H9 (cell line): Measurements from ENCODE around the gene MUC22. TPM values are rescaled to one million over a fixed set of nuclear protein-coding genes. Genes with fewer than 3 reads are reported as not detected.
"Not testable (repeated sequence)": the region's sequence is repeated elsewhere in the genome, so short reads cannot be mapped to it uniquely, and the experiment has no call there.

ENCODE experiments used
- DNase-seq: peaks from one replicate; pipeline ENCODE4 v3.0.0-alpha.2; 2017
- H2AFZ ChIP-seq: one replicate; pipeline ENCODE4 v1.6.1; 2013; ENCODE audit warnings: mild to moderate bottlenecking, low read length, control low read depth, moderate library complexity
- H2AK5ac ChIP-seq: 2 replicates; pipeline ENCODE4 v1.6.1; 2013; ENCODE audit warnings: low read length, control low read depth, mixed read lengths; ENCODE audit not compliant: insufficient read length
- H2BK120ac ChIP-seq: one replicate; pipeline ENCODE4 v1.6.1; 2013; ENCODE audit warnings: low read depth, mild to moderate bottlenecking, low read length, control low read depth, inconsistent platforms; ENCODE audit not compliant: poor library complexity, severe bottlenecking
- H2BK12ac ChIP-seq: 2 replicates; pipeline ENCODE4 v1.6.1; 2013; ENCODE audit warnings: low read length, control low read depth, mixed read lengths, low read depth; ENCODE audit not compliant: insufficient read length
- H2BK15ac ChIP-seq: 2 replicates; pipeline ENCODE4 v1.6.1; 2013; ENCODE audit warnings: low read depth, low read length, control low read depth
- H2BK20ac ChIP-seq: one replicate; pipeline ENCODE4 v1.6.1; 2013; ENCODE audit warnings: low read depth, mild to moderate bottlenecking, low read length, control low read depth, inconsistent platforms; ENCODE audit not compliant: poor library complexity, severe bottlenecking
- H2BK5ac ChIP-seq: 2 replicates; pipeline ENCODE4 v1.6.1; 2013; ENCODE audit warnings: low read length, control low read depth, mixed read lengths; ENCODE audit not compliant: insufficient read length
- H3K14ac ChIP-seq: 2 replicates; pipeline ENCODE4 v1.6.1; 2013; ENCODE audit warnings: low read length, control low read depth; ENCODE audit not compliant: insufficient read depth
- H3K18ac ChIP-seq: 2 replicates; pipeline ENCODE4 v1.6.1; 2013; ENCODE audit warnings: low read depth, mild to moderate bottlenecking, mixed read lengths, low read length, control low read depth; ENCODE audit not compliant: insufficient read length
- H3K23ac ChIP-seq: 2 replicates; pipeline ENCODE4 v1.6.1; 2013; ENCODE audit warnings: low read length, control low read depth, mixed read lengths, low read depth; ENCODE audit not compliant: insufficient read length
- H3K23me2 ChIP-seq: 2 replicates; pipeline ENCODE4 v1.6.1; 2013; ENCODE audit warnings: low read depth, mild to moderate bottlenecking, mixed read lengths, low read length, control low read depth; ENCODE audit not compliant: insufficient read length, poor library complexity, severe bottlenecking
- H3K27ac ChIP-seq: 2 replicates; pipeline ENCODE4 v1.5.1; 2013; ENCODE audit warnings: low read length, control low read depth, mixed read lengths, low read depth; ENCODE audit not compliant: insufficient read length
- H3K27me3 ChIP-seq: 2 replicates; pipeline ENCODE4 v1.6.1; 2013; ENCODE audit warnings: low read length, control low read depth, inconsistent platforms; ENCODE audit not compliant: insufficient read depth
- H3K4ac ChIP-seq: 2 replicates; pipeline ENCODE4 v1.6.1; 2013; ENCODE audit warnings: low read depth, mild to moderate bottlenecking, control low read depth, inconsistent platforms, low read length, moderate library complexity
- H3K4me1 ChIP-seq: 2 replicates; pipeline ENCODE4 v1.6.1; 2013; ENCODE audit warnings: low read length, control low read depth, inconsistent platforms; ENCODE audit not compliant: insufficient read depth
- H3K4me2 ChIP-seq: 2 replicates; pipeline ENCODE4 v1.6.1; 2013; ENCODE audit warnings: low read length, control low read depth, mixed read lengths; ENCODE audit not compliant: insufficient read length, insufficient read depth
- H3K56ac ChIP-seq: 2 replicates; pipeline ENCODE4 v1.6.1; 2013; ENCODE audit warnings: low read depth, mild to moderate bottlenecking, mixed read lengths, low read length, control low read depth; ENCODE audit not compliant: insufficient read length
- H3K79me1 ChIP-seq: 2 replicates; pipeline ENCODE4 v1.6.1; 2013; ENCODE audit warnings: low read depth, mild to moderate bottlenecking, moderate library complexity, low read length, control low read depth, inconsistent platforms; ENCODE audit not compliant: insufficient read depth, poor library complexity, severe bottlenecking
- H3K79me2 ChIP-seq: 2 replicates; pipeline ENCODE4 v1.6.1; 2013; ENCODE audit warnings: low read length, control low read depth, inconsistent platforms; ENCODE audit not compliant: insufficient read depth
- H3K9ac ChIP-seq: 2 replicates; pipeline ENCODE4 v1.6.1; 2013; ENCODE audit warnings: low read length, control low read depth, mixed read lengths; ENCODE audit not compliant: insufficient read length; ENCODE audit errors: extremely low read depth
- H3K9me3 ChIP-seq: one replicate; pipeline ENCODE4 v1.6.1; 2013; ENCODE audit warnings: low read depth, low read length, inconsistent platforms; ENCODE audit not compliant: control insufficient read depth
- H3T11ph ChIP-seq: one replicate; pipeline ENCODE4 v1.6.1; 2013; ENCODE audit warnings: mild to moderate bottlenecking, low read length, control low read depth, inconsistent platforms
- H4K20me1 ChIP-seq: one replicate; pipeline ENCODE4 v1.6.1; 2013; ENCODE audit not compliant: control insufficient read depth, insufficient read length, insufficient read depth
- H4K5ac ChIP-seq: 2 replicates; pipeline ENCODE4 v1.6.1; 2013; ENCODE audit warnings: low read depth, mild to moderate bottlenecking, mixed read lengths, low read length, control low read depth; ENCODE audit not compliant: insufficient read length
- H4K8ac ChIP-seq: replicated peaks from 2 replicates; pipeline ENCODE4 v1.6.1; 2013; ENCODE audit warnings: low read length, control low read depth, mixed read lengths, low read depth; ENCODE audit not compliant: insufficient read length
- H4K91ac ChIP-seq: 2 replicates; pipeline ENCODE4 v1.6.1; 2013; ENCODE audit warnings: low read depth, mild to moderate bottlenecking, moderate library complexity, mixed read lengths, low read length, control low read depth; ENCODE audit not compliant: insufficient read length
- H3K27ac Mint-ChIP-seq, 3 experiments: 2 replicates in 2 of 3; 3 replicates in 1 of 3; pipeline ENCODE4 v1.8.0; 2020 to 2021; ENCODE audit warnings: mixed read lengths in 3 of 3, mild to moderate bottlenecking in 1 of 3, moderate library complexity in 1 of 3
- H3K27me3 Mint-ChIP-seq: 2 replicates; pipeline ENCODE4 v1.8.0; 2021; ENCODE audit warnings: low read depth, mild to moderate bottlenecking, moderate library complexity, mixed read lengths
- H3K36me3 Mint-ChIP-seq, 3 experiments: 2 replicates in 2 of 3; 3 replicates in 1 of 3; pipeline ENCODE4 v1.8.0; 2020 to 2021; ENCODE audit warnings: low read depth in 3 of 3, mixed read lengths in 3 of 3; ENCODE audit not compliant: insufficient read depth in 1 of 3
- H3K4me1 Mint-ChIP-seq, 2 experiments: 2 replicates each; pipeline ENCODE4 v1.8.0; 2020; ENCODE audit warnings: mixed read lengths in 2 of 2
- H3K4me3 Mint-ChIP-seq, 2 experiments: 2 replicates in 1 of 2; 3 replicates in 1 of 2; pipeline ENCODE4 v1.8.0; 2020 to 2021; ENCODE audit warnings: mild to moderate bottlenecking in 2 of 2, mixed read lengths in 2 of 2, moderate library complexity in 1 of 2
- H3K9me3 Mint-ChIP-seq, 2 experiments: 2 replicates in 1 of 2; 3 replicates in 1 of 2; pipeline ENCODE4 v1.8.0; 2020; ENCODE audit warnings: mild to moderate bottlenecking in 2 of 2, mixed read lengths in 2 of 2, moderate library complexity in 1 of 2
- CTCF ChIP-seq: fragments of 200-600 bp; sonication (generic); conservative IDR thresholded peaks from 3 replicates; pipeline ENCODE4 v1.8.0; 2021; ENCODE audit warnings: antibody characterized with exemption, mild to moderate bottlenecking
- WGBS: extraction: QIAGEN DNeasy Blood & Tissue Kit; methylation state at CpG from one replicate; pipeline ENCODE4 v1.1.7; 2013; ENCODE audit warnings: missing lambda C conversion rate, low lambda C conversion rate, mixed read lengths; ENCODE audit not compliant: insufficient read length; ENCODE audit errors: extremely low coverage; 5-methylcytosine and 5-hydroxymethylcytosine counted together
- total RNA-seq: library from RNA; stranded (reverse); gene quantifications from 2 replicates; pipeline ENCODE4 v1.2.1, GENCODE V29; 2021

MUC22 gene
- total RNA-seq, 1 experiment from 2014 or later, result not detected

GRCh38 chr6:30998785-30999184 is 11.5 kb upstream of the MUC22 start:
- Histone ChIP-seq H3K79me1 (no peaks in the 10 kb centered on the region), H4K5ac (no peak overlapping the region), H2BK120ac (no peak overlapping the region), H3K79me2 (no peaks in the 10 kb centered on the region), H4K8ac (no peak overlapping the region), H2BK15ac (no peak overlapping the region), H4K20me1 (no peaks in the 10 kb centered on the region), H3K4me2 (no peak overlapping the region), H3K23ac (no peak overlapping the region), H2BK5ac (no peak overlapping the region), H3K18ac (no peak overlapping the region), H3K56ac (no peak overlapping the region), H2BK12ac (no peak overlapping the region), H3K9me3 (no peaks in the 10 kb centered on the region), H3K27ac (no peak overlapping the region), H3K14ac (no peak overlapping the region), H3K4me1 (no peaks in the 10 kb centered on the region), H2BK20ac (no peak overlapping the region), H3T11ph (no peak overlapping the region), H3K27me3 (no peaks in the 10 kb centered on the region), H2AFZ (no peak overlapping the region), H3K23me2 (no peaks in the 10 kb centered on the region), H2AK5ac (no peak overlapping the region), H3K9ac (no peak overlapping the region), H4K91ac (no peak overlapping the region), H3K4ac (no peak overlapping the region)
- Mint-ChIP-seq H3K4me3 (no peak overlapping the region), H3K4me1 (no peaks in the 10 kb centered on the region), H3K36me3 (peaks cover 2 to 6% (median 5%) of the 10 kb centered on the region in 3 experiments; a peak in 6 of 7 replicates), H3K27me3 (peaks cover 2% of the 10 kb centered on the region), H3K27ac (no peak overlapping the region), H3K9me3 (peaks cover 11 to 17% of the 10 kb centered on the region in 2 experiments)
- DNase-seq, result no peak
- WGBS, result no CpG with 5 or more reads among the region's 5 CpGs
- TF ChIP-seq CTCF, result no peak

GRCh38 chr6:31000067-31000860 is 10.0 kb upstream of the MUC22 start:
- not testable (repeated sequence) for H3K27me3 ChIP-seq, H4K5ac ChIP-seq, H3K9me3 ChIP-seq, H4K8ac ChIP-seq, H3T11ph ChIP-seq, H2BK5ac ChIP-seq, H3K4ac ChIP-seq, H2BK12ac ChIP-seq, H2AFZ ChIP-seq, H3K4me3 Mint-ChIP-seq, H3K23ac ChIP-seq, H3K36me3 Mint-ChIP-seq, H3K4me1 ChIP-seq, H3K14ac ChIP-seq, H3K79me1 ChIP-seq, H2BK20ac ChIP-seq, H3K27ac ChIP-seq, DNase-seq, H3K9me3 Mint-ChIP-seq, H3K4me1 Mint-ChIP-seq, H3K79me2 ChIP-seq, H4K91ac ChIP-seq, H2BK15ac ChIP-seq, H3K23me2 ChIP-seq, H3K18ac ChIP-seq, H3K27ac Mint-ChIP-seq, H2AK5ac ChIP-seq, H3K56ac ChIP-seq, H4K20me1 ChIP-seq, H3K9ac ChIP-seq, H3K27me3 Mint-ChIP-seq, H3K4me2 ChIP-seq, H2BK120ac ChIP-seq
- no CpG with 5 or more reads among the region's 39 CpGs for WGBS
